Measurements from ENCODE around the gene CLN6.
A peak's percentile ranks its signal among the peaks of the same experiment; 100 is the strongest.
"Not testable (repeated sequence)": the region's sequence is repeated elsewhere in the genome, so short reads cannot be mapped to it uniquely, and the experiment has no call there.

CLN6 gene

DNA sequence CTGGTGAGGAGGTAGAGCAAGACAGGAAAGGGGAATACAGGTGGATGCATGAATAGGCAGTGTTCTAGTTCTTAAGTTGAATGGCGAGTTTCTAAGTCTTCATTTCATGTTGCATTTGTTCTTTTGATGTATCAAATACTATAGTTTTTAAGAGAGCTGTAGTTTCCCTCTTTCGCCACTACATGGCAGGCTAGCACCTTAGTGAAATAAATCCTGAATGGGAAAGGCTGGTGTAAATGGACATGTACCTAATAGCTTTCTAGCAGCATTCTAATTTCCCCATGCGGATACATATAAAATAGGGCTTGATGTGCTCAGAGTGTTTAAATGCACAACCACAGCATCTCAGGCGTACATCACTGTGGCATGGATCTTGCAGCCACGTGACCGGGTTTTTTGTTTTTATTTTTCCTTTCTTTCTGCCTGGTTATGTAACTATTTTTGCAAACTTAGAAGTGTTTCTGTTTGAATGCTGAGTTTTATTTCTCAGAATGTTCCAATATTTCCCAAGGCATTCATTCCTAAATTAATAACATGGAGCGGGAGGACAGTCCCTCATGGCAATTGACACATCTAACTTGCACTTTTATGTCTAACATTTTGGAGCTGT, 23.5 kb upstream of the CLN6 start:
- peak; percentile 48 to 60 for ATAC-seq

DNA sequence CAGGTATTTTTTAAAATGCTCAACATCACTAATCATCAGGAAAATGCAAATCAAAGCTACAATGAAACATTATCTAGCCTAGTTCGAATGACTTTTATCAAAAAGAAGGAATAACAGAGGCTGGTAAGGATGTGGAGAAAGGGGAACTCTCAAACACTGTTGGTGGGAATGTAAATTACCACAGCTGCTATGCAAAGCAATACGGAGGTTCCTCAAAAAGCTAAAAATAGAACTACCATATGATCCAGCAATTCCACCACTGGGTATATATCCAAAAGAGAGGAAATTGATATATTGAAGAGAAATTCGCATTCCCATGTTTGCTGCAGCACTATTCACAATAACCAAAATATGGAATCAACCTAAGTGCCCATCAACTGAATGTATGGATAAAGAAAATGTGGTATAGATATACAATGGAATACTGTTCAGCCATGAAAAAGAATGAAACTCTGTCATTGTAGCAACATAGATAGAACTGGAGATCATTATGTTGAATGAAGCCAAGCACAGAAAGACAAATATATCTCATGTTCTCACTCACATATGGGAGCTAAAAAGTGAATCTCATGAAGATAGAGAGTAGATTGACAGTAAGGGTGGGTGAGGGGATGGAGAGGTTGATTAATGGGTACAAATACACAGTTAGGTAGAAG, 19.7 kb upstream of the CLN6 start:
- ATAC-seq: no peak

DNA sequence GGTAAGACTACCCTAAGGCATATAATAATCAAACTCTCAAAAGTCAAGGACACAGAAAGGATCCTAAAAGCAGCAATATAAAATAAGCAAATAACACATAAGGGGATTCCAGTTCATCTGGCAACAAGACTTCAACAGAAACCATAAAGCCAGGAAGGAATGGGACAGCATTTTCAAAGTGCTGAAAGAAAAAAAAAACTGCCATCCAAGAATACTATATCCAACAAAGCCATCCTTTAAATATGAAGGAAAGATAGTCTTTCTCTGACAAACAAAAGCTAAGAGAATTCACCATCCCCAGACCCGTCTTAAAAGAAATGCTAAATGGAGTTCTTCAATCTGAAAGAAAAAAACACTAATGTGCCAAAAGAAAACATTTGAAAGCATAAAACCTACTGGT, 14.7 kb upstream of the CLN6 start:
- ATAC-seq: no peak

DNA sequence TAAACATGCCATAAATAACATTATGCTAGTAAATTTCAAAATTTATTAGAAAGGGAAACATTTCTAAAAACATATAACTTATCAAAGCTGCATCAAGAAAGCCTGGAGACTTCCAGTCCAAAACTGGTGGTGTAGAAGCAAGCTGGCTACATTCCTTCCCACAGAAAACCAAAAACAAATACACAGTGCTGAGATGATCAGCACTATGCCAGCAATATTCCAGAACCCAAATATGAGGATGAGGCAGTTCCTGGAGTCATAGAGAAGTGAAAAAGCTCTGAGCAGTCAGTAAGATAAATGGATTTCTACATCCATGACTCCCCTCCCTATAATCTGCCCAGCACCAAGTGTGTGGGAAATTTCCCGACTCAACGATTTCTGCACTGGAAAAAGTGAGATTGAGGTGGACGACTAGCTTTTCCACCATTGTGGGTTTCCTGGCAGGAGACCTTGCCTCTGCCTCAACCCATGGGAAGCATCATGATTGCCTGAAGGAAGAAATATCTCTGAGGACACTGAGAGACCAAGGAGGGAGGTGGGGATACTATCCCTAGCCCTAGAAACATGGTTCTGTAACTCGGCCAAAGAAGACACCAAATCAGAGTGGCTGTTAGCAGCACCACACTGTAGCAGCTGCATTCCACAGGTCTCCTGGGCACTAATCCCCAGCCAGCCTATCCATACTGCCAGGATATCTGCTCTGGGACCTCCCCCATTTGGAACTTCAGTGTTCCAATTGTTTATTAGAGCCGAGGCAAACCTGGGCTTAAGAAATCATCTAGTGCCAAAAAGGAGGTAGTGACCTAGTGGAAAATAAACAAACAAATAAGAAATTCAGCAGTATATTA, 11.8 kb upstream of the CLN6 start:
- no peak for ATAC-seq

DNA sequence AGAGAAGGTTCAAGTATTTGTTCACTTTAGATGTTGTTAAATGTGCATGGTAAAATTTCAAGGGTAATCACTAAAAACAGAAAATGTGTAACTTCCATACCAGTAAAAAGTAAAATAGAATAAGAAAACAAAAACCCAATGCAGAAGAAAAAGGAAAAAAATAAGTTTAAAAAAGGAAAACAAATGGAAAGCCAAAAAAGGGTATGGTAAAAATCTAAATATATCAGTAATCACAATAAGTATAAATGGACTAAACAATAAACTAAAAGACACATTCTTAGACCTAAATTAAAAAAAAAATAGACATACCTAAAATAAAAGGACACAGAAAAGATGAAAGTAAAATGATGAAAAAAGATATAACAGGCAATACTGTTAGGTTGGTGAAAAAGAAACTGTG, 9.5 kb upstream of the CLN6 start:
- no peak for ATAC-seq

DNA sequence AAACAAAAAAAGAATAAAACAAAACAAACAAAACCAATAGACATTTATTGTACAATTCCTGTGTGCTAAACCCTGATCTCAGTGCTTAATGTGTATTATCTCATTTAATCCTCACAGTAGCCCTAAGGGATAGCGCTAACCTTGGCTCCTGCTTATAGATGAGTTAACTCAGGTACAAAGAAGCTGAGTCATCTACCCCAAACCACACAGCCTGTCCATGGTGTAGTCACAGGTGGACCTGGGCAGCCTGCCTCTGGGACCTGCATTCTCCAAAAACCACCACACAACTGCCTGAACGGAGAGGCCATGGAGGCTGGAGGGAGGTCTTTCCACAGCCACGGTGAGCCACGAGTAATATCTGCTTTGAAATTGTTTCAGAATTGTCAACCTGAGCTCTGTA, 5.5 kb upstream of the CLN6 start:
- ATAC-seq: no peak

DNA sequence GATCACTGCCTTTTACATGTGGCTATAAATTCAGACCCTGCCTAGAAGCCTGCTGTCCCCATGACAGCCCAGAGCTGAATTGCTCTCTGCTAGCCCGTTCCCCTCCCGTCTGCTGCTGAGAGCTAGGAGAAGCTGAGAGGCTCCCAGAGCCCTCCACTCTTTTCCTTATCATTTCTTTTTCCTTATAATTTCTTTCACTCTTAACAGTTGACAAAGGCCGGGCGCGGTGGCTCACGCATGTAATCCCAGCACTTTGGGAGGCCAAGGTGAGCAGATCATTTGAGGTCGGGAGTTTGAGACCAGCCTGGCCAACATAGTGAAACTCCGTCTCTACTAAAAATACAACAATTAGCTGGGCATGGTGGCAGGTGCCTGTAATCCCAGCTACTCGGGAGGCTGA, 5.0 kb upstream of the CLN6 start:
- ATAC-seq: not testable (repeated sequence)

DNA sequence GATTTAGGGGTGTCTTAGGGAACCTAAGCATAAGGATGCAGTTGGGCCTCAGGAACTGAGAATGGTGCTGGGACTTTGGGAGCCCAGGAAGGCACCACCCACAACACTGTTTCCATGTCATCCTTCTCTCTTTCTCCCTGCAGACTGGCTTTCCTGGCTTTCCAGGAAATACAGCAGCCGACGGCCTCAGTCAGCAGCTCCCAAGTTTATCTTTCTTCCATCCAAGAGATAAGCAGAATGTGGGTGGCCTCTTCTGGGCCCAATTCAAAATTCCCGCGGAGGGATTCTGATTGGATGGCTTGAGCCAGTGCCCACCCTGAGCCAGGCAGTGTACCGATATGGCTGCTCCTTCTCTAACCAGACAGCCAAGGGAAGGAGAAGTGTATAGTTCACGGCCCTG, 4.5 kb upstream of the CLN6 start:
- no peak for ATAC-seq

DNA sequence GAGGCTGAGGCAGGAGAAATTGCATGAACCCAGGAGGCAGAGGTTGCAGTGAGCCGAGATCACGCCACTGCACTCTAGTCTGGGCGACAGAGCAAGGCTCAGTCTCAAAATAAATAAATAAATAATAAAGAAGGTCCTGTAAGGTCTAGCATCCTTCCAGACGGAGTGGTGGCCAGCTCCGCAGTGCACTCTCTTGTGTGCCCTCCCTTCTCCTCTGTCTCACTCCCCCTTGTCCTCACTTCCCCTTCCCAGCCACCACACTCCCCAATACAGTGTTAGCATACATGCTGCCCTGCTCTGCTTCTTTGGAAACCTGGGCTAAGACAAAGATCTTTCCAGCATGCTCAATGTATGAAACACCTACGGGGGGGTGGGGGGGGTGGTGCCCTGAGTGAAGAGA, 3.4 kb upstream of the CLN6 start:
- ATAC-seq: no peak

DNA sequence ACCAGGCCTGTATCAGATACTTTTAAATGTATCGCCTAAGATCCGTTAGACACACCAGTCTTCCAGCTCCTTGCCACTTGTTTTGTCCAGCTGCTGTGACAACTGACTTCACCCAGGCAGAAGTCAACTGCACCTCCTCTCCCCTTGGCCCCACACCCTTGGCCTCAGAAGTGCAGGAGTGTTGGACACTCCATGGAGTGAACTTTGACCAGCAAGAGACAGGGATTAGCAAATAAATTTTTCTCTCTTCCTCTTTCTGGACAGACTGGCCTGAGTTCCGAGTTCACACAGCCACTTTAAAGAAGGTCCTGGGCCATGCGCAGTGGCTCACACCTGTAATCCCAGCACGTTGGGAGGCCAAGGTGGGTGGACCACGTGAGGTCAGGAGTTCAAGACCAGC, 2.9 kb upstream of the CLN6 start:
- ATAC-seq: no peak

DNA sequence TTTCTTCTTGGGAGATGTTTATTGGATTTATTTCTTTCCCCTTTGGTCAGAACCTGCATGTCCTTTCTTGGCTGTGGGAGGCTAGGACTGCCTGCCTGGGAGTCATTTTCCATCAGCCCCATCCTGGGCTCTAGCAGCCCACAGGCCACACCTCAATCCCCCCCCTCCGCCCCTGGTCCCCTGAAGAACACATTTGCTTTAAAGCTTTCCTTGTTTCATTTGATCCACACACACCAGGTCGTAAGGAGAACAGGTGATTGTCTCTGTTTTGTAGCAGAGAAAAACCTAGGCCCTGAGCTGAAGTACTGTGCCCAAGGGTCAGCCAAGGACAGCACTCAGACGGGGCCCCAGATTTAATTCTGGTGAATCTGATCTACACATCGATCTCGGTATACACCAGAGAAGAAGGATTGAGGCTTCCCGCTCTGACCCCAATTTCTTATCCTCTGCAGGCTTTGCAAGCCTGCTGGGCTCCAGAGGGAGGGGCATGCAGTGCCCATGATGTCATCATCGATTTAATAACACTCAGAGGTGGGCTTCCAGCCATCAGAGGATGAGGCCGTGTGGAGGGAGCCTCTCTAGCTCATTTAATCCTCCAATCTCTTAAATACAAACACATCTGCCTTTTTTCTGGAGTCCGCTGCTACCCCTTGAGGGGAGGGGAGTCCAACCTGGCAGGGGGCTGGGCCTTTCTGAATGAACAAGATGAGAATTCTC, 1.7 kb upstream of the CLN6 start:
- ATAC-seq: no peak

DNA sequence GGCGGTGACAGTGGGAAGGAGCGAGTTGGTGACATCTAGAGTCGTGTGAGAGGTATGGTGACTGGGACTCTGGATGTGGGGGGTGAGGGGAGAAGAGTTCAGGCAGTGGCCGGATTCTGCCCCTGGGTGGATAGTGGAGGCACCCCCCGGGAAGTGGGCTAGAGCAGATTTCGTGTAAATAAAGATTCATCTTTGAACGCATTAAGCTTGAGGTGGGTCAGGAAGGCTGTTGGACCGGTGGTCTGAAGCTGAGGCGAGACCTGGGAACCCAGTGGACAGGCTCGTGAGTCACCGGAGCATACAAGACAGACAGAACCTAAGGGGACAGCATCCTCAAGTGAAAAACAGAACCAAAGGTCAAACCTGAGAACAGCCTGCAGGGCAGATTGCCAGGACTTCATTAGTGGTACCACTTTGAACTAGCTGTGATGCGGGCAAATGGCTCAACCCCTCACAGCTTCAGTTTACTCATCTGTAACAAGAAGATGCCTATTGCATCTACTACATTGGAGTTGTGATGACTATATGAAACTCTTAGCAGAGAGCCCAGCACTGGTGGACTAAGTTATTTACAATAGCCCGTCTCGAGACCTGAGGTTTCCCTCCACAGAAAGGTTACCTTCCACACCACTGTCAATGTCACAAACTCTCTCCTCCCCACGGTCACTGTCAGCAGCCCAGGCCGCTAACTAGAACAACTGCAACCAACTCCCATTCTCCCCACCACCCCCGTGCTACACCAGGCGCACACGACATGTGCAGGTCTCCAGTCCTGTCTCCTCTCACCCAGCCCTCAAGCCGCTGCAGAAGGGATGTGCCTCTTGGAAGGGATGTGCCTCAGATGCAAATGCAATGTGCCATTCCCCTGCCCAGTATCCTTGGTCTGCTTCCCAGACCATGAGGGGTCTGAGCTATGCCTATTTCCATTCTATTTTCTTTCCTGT, 901 bp upstream of the CLN6 start:
- no peak for ATAC-seq

DNA sequence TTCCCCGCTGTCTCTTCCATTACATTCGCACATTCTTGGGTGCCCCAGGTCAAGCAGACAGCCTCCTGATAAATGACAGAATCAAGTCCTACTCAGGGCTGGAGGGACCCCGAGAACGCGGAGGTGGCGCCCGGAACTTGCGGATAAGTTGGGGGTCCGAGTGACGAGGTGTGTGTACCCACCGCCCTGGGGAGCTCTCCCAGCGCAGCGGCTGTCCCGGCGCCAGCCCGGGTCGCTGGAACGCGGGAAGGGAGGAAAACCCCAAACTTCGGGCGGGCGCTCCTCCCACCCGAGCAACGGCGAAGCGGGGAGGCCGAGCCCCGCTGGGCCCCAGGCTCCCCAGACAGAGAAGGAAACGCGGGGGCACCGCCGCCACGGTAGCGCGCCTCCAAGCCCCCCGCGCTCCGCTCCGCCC, 550 bp downstream of the CLN6 start:
- ATAC-seq: no peak

DNA sequence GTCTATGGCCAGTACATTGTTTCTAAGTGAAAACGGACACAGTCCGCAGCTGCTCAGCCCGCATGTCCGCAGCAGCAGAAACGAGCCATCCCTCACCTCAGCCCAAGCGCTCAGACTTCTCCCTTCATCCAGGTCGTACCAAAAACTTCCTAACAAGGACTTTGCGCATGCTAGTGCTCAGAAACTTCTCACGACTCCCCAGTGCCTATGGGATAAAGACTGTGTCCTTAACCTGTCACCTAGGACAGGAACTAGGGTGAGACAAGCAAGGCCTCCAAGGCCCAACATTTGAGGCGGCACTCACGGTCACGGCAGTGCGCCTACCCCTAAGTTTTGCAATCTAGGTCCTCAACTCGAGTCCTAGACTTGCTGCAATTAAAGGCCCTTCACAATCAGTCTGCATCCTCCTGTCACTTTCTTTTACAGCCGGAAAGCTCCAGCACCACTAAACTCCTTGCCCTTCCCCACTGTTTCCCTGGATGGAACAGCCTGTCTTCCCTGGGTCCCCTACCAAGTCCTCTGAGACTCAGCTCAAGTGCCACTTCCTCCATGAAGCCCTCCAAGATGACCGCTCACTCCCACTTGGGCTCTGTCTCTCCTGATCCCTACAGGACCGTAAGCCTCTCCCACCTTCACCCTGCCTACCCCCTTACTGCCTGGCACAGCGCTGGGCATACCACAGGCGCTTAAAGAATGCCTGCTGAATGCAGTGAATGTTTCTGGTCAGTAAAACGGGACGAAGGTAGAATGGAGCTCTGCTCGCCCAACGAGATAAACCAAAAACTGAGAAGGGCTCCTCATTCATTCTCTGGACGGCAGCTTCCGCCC, 1.2 kb downstream of the CLN6 start:
- ATAC-seq: no peak

DNA sequence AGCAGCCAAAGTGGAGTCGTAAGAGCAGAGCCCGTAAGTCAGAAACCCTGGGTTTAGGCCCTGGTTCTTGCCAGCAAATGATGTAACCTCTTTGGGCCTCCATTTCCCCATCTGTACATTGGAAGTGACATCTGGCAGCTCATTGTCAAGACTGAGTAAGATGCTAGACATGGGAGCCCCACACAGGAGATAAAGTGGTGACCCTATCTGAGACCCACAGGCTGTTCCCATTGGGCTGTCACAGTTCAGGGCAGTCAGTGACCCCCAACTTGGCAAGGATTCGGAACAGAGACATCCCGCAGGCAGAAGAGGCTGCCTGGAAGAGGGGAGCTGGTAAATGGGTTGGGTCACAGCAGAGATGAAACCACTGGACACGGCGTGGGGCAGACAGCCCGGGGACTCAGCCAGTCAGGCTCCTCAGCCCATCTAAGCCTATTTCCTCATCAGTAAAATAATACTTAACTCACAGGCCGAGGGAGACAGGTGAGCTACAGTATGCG, 1.8 kb downstream of the CLN6 start:
- no peak for ATAC-seq

DNA sequence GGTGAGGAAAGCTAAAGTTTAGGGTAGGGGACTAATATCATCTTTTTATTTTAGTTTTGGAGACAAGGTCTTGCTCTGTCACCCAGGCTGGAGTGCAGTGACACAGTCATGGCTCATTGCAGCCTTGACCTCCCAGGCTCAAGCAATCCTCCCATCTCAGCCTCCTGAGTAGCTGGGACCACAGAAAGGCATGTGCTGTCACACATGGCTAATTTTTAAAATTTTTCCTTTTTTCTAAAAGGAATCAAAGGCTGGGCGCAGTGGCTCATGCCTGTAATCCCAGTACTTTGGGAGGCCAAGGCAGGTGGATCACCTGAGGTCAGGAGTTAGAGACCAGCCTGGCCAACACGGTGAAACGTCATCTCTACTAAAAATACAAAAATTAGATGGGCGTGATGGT, 4.1 kb downstream of the CLN6 start:
- ATAC-seq: not testable (repeated sequence)

DNA sequence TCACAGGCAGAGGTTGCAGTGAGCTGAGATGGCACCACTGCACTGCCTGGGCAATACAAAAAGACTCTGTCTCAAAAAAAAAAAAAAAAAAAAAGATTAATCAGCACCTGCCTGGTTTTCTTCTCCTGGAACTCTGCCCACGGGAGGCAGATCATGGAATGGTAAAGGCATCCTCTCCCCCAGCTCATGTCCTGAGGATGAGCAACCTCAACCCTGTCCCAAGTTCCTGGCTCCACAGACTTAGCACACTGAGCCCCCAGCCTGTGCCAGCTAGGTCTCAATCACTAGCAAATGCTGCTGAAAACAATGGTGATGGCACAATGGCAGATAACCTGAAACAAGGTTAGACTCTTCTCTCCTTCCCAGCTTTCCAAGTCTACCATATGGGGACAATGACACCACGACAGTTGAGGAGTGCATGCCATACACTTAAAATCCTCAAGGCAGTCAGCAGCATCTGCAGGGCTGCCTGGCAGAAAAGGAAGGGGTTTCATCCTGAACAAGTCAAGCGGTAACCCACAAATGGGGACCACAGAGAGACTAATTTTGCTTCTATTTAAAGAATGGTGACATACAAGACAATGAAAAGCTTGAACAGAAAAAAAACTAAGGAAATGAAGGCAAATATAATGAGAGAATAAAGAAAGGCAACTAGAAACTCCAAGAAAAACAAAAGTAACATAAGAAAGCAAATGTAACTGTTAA, 4.8 kb downstream of the CLN6 start:
- ATAC-seq: no peak

DNA sequence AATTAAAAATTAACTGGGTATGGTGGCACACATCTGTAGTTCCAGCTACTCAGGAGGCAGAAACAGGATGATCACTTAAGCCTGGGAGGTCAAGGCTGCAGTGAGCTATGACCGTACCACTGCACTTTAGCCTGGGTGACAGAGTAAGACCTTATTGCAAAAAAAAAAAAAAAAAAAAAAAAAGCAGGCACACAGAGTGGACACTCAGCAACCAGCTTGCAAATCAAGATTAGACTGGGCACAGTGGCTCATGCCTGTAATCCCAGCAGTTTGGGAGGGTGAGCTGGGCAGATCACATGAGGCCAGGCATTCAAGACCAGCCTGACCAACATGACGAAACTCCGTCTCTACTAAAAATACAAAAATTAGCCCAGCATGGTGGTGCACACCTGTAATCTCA, 5.4 kb downstream of the CLN6 start:
- ATAC-seq: no peak

DNA sequence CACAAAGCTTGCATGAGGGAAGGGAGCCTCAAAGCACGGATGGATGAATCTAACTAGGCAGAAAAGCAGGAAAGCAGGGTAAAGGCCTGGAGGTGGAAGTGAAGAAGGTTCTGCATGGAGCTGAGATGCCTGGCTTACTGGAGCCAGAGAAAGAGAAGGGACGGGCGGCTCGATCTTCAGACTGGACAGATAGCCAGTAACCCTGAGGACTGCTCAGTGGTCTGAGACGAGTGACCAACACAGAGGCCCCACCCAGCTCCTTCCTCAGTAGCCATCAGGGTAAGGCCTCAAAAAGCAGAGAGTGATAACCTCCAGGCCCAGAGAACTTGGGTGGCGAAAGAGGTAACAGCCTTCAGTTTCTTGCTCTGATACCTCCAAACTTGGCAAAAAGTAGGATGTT, 6.4 kb downstream of the CLN6 start:
- no peak for ATAC-seq

DNA sequence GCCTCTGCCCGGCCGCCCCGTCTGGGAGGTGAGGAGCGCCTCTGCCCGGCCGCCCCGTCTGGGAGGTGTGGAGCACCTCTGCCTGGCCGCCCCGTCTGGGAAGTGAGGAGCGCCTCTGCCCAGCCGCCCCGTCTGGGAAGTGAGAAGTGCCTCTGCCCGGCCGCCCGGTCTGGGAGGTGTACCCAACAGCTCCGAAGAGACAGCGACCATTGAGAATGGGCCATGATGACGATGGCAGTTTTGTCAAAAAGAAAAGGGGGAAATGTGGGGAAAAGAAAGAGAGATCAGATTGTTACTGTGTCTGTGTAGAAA, 7.1 kb downstream of the CLN6 start:
- ATAC-seq: not testable (repeated sequence)
